H9 (cell line): ENCODE measurements around the gene STXBP5L. TPM values are rescaled to one million over a fixed set of nuclear protein-coding genes. Genes with fewer than 3 reads are reported as not detected.

Experiments
- DNase-seq: peaks from one replicate; pipeline ENCODE4 v3.0.0-alpha.2; 2017
- H2AFZ ChIP-seq: one replicate; pipeline ENCODE4 v1.6.1; 2013; ENCODE audit warnings: mild to moderate bottlenecking, low read length, control low read depth, moderate library complexity
- H2AK5ac ChIP-seq: 2 replicates; pipeline ENCODE4 v1.6.1; 2013; ENCODE audit warnings: low read length, control low read depth, mixed read lengths; ENCODE audit not compliant: insufficient read length
- H2BK120ac ChIP-seq: one replicate; pipeline ENCODE4 v1.6.1; 2013; ENCODE audit warnings: low read depth, mild to moderate bottlenecking, low read length, control low read depth, inconsistent platforms; ENCODE audit not compliant: poor library complexity, severe bottlenecking
- H2BK12ac ChIP-seq: 2 replicates; pipeline ENCODE4 v1.6.1; 2013; ENCODE audit warnings: low read length, control low read depth, mixed read lengths, low read depth; ENCODE audit not compliant: insufficient read length
- H2BK15ac ChIP-seq: 2 replicates; pipeline ENCODE4 v1.6.1; 2013; ENCODE audit warnings: low read depth, low read length, control low read depth
- H2BK20ac ChIP-seq: one replicate; pipeline ENCODE4 v1.6.1; 2013; ENCODE audit warnings: low read depth, mild to moderate bottlenecking, low read length, control low read depth, inconsistent platforms; ENCODE audit not compliant: poor library complexity, severe bottlenecking
- H2BK5ac ChIP-seq: 2 replicates; pipeline ENCODE4 v1.6.1; 2013; ENCODE audit warnings: low read length, control low read depth, mixed read lengths; ENCODE audit not compliant: insufficient read length
- H3K14ac ChIP-seq: 2 replicates; pipeline ENCODE4 v1.6.1; 2013; ENCODE audit warnings: low read length, control low read depth; ENCODE audit not compliant: insufficient read depth
- H3K18ac ChIP-seq: 2 replicates; pipeline ENCODE4 v1.6.1; 2013; ENCODE audit warnings: low read depth, mild to moderate bottlenecking, mixed read lengths, low read length, control low read depth; ENCODE audit not compliant: insufficient read length
- H3K23ac ChIP-seq: 2 replicates; pipeline ENCODE4 v1.6.1; 2013; ENCODE audit warnings: low read length, control low read depth, mixed read lengths, low read depth; ENCODE audit not compliant: insufficient read length
- H3K23me2 ChIP-seq: 2 replicates; pipeline ENCODE4 v1.6.1; 2013; ENCODE audit warnings: low read depth, mild to moderate bottlenecking, mixed read lengths, low read length, control low read depth; ENCODE audit not compliant: insufficient read length, poor library complexity, severe bottlenecking
- H3K27ac ChIP-seq: 2 replicates; pipeline ENCODE4 v1.5.1; 2013; ENCODE audit warnings: low read length, control low read depth, mixed read lengths, low read depth; ENCODE audit not compliant: insufficient read length
- H3K27me3 ChIP-seq: 2 replicates; pipeline ENCODE4 v1.6.1; 2013; ENCODE audit warnings: low read length, control low read depth, inconsistent platforms; ENCODE audit not compliant: insufficient read depth
- H3K4ac ChIP-seq: 2 replicates; pipeline ENCODE4 v1.6.1; 2013; ENCODE audit warnings: low read depth, mild to moderate bottlenecking, control low read depth, inconsistent platforms, low read length, moderate library complexity
- H3K4me1 ChIP-seq: 2 replicates; pipeline ENCODE4 v1.6.1; 2013; ENCODE audit warnings: low read length, control low read depth, inconsistent platforms; ENCODE audit not compliant: insufficient read depth
- H3K4me2 ChIP-seq: 2 replicates; pipeline ENCODE4 v1.6.1; 2013; ENCODE audit warnings: low read length, control low read depth, mixed read lengths; ENCODE audit not compliant: insufficient read length, insufficient read depth
- H3K56ac ChIP-seq: 2 replicates; pipeline ENCODE4 v1.6.1; 2013; ENCODE audit warnings: low read depth, mild to moderate bottlenecking, mixed read lengths, low read length, control low read depth; ENCODE audit not compliant: insufficient read length
- H3K79me1 ChIP-seq: 2 replicates; pipeline ENCODE4 v1.6.1; 2013; ENCODE audit warnings: low read depth, mild to moderate bottlenecking, moderate library complexity, low read length, control low read depth, inconsistent platforms; ENCODE audit not compliant: insufficient read depth, poor library complexity, severe bottlenecking
- H3K79me2 ChIP-seq: 2 replicates; pipeline ENCODE4 v1.6.1; 2013; ENCODE audit warnings: low read length, control low read depth, inconsistent platforms; ENCODE audit not compliant: insufficient read depth
- H3K9ac ChIP-seq: 2 replicates; pipeline ENCODE4 v1.6.1; 2013; ENCODE audit warnings: low read length, control low read depth, mixed read lengths; ENCODE audit not compliant: insufficient read length; ENCODE audit errors: extremely low read depth
- H3K9me3 ChIP-seq: one replicate; pipeline ENCODE4 v1.6.1; 2013; ENCODE audit warnings: low read depth, low read length, inconsistent platforms; ENCODE audit not compliant: control insufficient read depth
- H3T11ph ChIP-seq: one replicate; pipeline ENCODE4 v1.6.1; 2013; ENCODE audit warnings: mild to moderate bottlenecking, low read length, control low read depth, inconsistent platforms
- H4K20me1 ChIP-seq: one replicate; pipeline ENCODE4 v1.6.1; 2013; ENCODE audit not compliant: control insufficient read depth, insufficient read length, insufficient read depth
- H4K5ac ChIP-seq: 2 replicates; pipeline ENCODE4 v1.6.1; 2013; ENCODE audit warnings: low read depth, mild to moderate bottlenecking, mixed read lengths, low read length, control low read depth; ENCODE audit not compliant: insufficient read length
- H4K8ac ChIP-seq: replicated peaks from 2 replicates; pipeline ENCODE4 v1.6.1; 2013; ENCODE audit warnings: low read length, control low read depth, mixed read lengths, low read depth; ENCODE audit not compliant: insufficient read length
- H4K91ac ChIP-seq: 2 replicates; pipeline ENCODE4 v1.6.1; 2013; ENCODE audit warnings: low read depth, mild to moderate bottlenecking, moderate library complexity, mixed read lengths, low read length, control low read depth; ENCODE audit not compliant: insufficient read length
- H3K27ac Mint-ChIP-seq, 3 experiments: 2 replicates in 2 of 3; 3 replicates in 1 of 3; pipeline ENCODE4 v1.8.0; 2020 to 2021; ENCODE audit warnings: mixed read lengths in 3 of 3, mild to moderate bottlenecking in 1 of 3, moderate library complexity in 1 of 3
- H3K27me3 Mint-ChIP-seq: 2 replicates; pipeline ENCODE4 v1.8.0; 2021; ENCODE audit warnings: low read depth, mild to moderate bottlenecking, moderate library complexity, mixed read lengths
- H3K36me3 Mint-ChIP-seq, 3 experiments: 2 replicates in 2 of 3; 3 replicates in 1 of 3; pipeline ENCODE4 v1.8.0; 2020 to 2021; ENCODE audit warnings: low read depth in 3 of 3, mixed read lengths in 3 of 3; ENCODE audit not compliant: insufficient read depth in 1 of 3
- H3K4me1 Mint-ChIP-seq, 2 experiments: 2 replicates each; pipeline ENCODE4 v1.8.0; 2020; ENCODE audit warnings: mixed read lengths in 2 of 2
- H3K4me3 Mint-ChIP-seq, 2 experiments: 2 replicates in 1 of 2; 3 replicates in 1 of 2; pipeline ENCODE4 v1.8.0; 2020 to 2021; ENCODE audit warnings: mild to moderate bottlenecking in 2 of 2, mixed read lengths in 2 of 2, moderate library complexity in 1 of 2
- H3K9me3 Mint-ChIP-seq, 2 experiments: 2 replicates in 1 of 2; 3 replicates in 1 of 2; pipeline ENCODE4 v1.8.0; 2020; ENCODE audit warnings: mild to moderate bottlenecking in 2 of 2, mixed read lengths in 2 of 2, moderate library complexity in 1 of 2
- CTCF ChIP-seq: fragments of 200-600 bp; sonication (generic); conservative IDR thresholded peaks from 3 replicates; pipeline ENCODE4 v1.8.0; 2021; ENCODE audit warnings: antibody characterized with exemption, mild to moderate bottlenecking
- total RNA-seq: library from RNA; stranded (reverse); gene quantifications from 2 replicates; pipeline ENCODE4 v1.2.1, GENCODE V29; 2021

STXBP5L gene
- total RNA-seq, 1 experiment from 2014 or later: 4.7 TPM

DNA sequence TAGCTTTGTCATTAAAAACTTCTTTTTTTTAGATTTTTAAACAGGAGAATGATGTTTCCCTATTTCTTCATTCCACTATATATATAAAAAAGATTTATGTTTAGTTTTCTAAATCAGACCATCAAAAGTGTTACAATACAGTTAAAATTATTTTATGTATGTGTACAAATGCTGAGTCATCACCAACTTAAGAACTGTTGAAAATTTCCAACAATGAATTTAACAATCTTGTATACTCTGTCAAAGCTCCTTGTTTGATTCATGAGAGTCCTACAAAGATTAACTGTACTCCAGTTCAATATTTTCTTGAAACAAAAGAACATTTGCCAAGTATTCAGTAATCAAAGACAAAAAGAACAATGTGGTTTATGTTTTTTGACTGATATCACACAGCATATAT lies 555.7 kb downstream of the STXBP5L start:
- H3K23ac ChIP-seq: no peak overlapping the region
- no peak overlapping the region for H3K27ac Mint-ChIP-seq
- H3K4ac ChIP-seq: no peak overlapping the region
- TF ChIP-seq CTCF: no peak
- no peak overlapping the region for H2BK12ac ChIP-seq
- H3K4me2 ChIP-seq: no peak overlapping the region
- no peaks in the 10 kb centered on the region for H3K4me1 ChIP-seq
- H2BK5ac ChIP-seq: no peak overlapping the region
- no peak overlapping the region for H2BK20ac ChIP-seq
- no peaks in the 10 kb centered on the region for H3K23me2 ChIP-seq
- H2BK15ac ChIP-seq: no peak overlapping the region
- peaks cover 0 to 4% of the 10 kb centered on the region in 2 experiments; a peak in 1 of 5 replicates for H3K9me3 Mint-ChIP-seq
- no peak overlapping the region for H4K5ac ChIP-seq
- no peak overlapping the region for H3K56ac ChIP-seq
- no peak overlapping the region for H3K18ac ChIP-seq
- no peak overlapping the region for H2AFZ ChIP-seq
- H3K4me1 Mint-ChIP-seq: peaks cover 4 to 7% of the 10 kb centered on the region in 2 experiments; a peak in 3 of 4 replicates
- no peak overlapping the region for H3K4me3 Mint-ChIP-seq
- no peak overlapping the region for H3T11ph ChIP-seq
- no peaks in the 10 kb centered on the region for H3K79me2 ChIP-seq
- H3K27me3 Mint-ChIP-seq: no peaks in the 10 kb centered on the region
- H4K8ac ChIP-seq: no peak overlapping the region
- no peak overlapping the region for H2BK120ac ChIP-seq
- H4K20me1 ChIP-seq: no peaks in the 10 kb centered on the region
- no peak overlapping the region for H3K9ac ChIP-seq
- H3K27ac ChIP-seq: no peak overlapping the region
- peaks cover 49 to 67% (median 53%) of the 10 kb centered on the region in 3 experiments for H3K36me3 Mint-ChIP-seq
- no peak overlapping the region for H2AK5ac ChIP-seq
- no peaks in the 10 kb centered on the region for H3K9me3 ChIP-seq
- DNase-seq: no peak
- H3K14ac ChIP-seq: no peak overlapping the region
- H3K27me3 ChIP-seq: no peaks in the 10 kb centered on the region
- no peak overlapping the region for H4K91ac ChIP-seq
- no peaks in the 10 kb centered on the region for H3K79me1 ChIP-seq
